GM12801 (cell line): ENCODE results near the gene SPAG7.

Experiments
- CTCF ChIP-seq: IDR thresholded peaks from one replicate; pipeline ENCODE4 v1.5.1; 2011; ENCODE audit warnings: control low read depth; ENCODE audit not compliant: insufficient read length; ENCODE audit errors: extremely low read depth

Gene SPAG7

GRCh38 chr17:4966844-4967538 is 626 bp downstream of the SPAG7 start:
- no peak for TF ChIP-seq CTCF

GRCh38 chr17:4965311-4965986 is 2.2 kb downstream of the SPAG7 start:
- no peak for TF ChIP-seq CTCF

- TF ChIP-seq CTCF = no peak
Observed at GRCh38 chr17:4960279-4960922, 7.2 kb downstream of the SPAG7 start.

GRCh38 chr17:4959261-4959965 is 8.2 kb downstream of the SPAG7 start:
- no peak for TF ChIP-seq CTCF

GRCh38 chr17:4958102-4958501 is 9.5 kb downstream of the SPAG7 start:
- no peak for TF ChIP-seq CTCF

GRCh38 chr17:4956493-4957061 is 11.0 kb downstream of the SPAG7 start:
- TF ChIP-seq CTCF = no peak

- no peak for TF ChIP-seq CTCF
Observed at GRCh38 chr17:4955091-4955490, 12.5 kb downstream of the SPAG7 start.
